ENCODE data around the gene LEF1.

- TF ChIP-seq, protein P1, sequence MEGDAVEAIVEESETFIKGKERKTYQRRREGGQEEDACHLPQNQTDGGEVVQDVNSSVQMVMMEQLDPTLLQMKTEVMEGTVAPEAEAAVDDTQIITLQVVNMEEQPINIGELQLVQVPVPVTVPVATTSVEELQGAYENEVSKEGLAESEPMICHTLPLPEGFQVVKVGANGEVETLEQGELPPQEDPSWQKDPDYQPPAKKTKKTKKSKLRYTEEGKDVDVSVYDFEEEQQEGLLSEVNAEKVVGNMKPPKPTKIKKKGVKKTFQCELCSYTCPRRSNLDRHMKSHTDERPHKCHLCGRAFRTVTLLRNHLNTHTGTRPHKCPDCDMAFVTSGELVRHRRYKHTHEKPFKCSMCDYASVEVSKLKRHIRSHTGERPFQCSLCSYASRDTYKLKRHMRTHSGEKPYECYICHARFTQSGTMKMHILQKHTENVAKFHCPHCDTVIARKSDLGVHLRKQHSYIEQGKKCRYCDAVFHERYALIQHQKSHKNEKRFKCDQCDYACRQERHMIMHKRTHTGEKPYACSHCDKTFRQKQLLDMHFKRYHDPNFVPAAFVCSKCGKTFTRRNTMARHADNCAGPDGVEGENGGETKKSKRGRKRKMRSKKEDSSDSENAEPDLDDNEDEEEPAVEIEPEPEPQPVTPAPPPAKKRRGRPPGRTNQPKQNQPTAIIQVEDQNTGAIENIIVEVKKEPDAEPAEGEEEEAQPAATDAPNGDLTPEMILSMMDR (IDR thresholded peaks at IDR 0.05; ENCODE audit: low read depth, low read length), result no peak
- no peak for TF ChIP-seq EZH2phosphoT487 (IDR thresholded peaks at IDR 0.05; ENCODE audit: low read depth)
Observed at GRCh38 chr4:108120789-108121188, 47.9 kb downstream of the LEF1 start.
